ENCODE measurements around the gene IQUB. TPM values are rescaled to one million over a fixed set of nuclear protein-coding genes. Genes with fewer than 3 reads are reported as not detected.
"Not testable (repeated sequence)": the region's sequence is repeated elsewhere in the genome, so short reads cannot be mapped to it uniquely, and the experiment has no call there.

The IQUB gene
- total and polyA plus RNA-seq, 2 donors (not counting 1 experiment from before 2014, with no cell fraction given) = 0.01 to 0.12 TPM

- H3K27ac ChIP-seq (ENCODE audit: low read length in 2 of 2) = no peak overlapping the region
- CTCF ChIA-PET = interaction anchor here (0.9 to 1.4 kb wide), 2 partner anchors 34 to 36 kb away, joined by 3 to 4 read pairs; no protein-coding TSS in a partner anchor
- no peaks in the 10 kb centered on the region for H3K9me3 ChIP-seq (ENCODE audit: control extremely low read depth in 1 of 3, control insufficient read depth in 2 of 3, insufficient read depth in 1 of 3, low read length in 2 of 3)
- no peak overlapping the region for H3K4me3 Mint-ChIP-seq
- H4K20me1 ChIP-seq (ENCODE audit: control insufficient read depth, insufficient read depth, low read length, poor library complexity, severe bottlenecking) = no peaks in the 10 kb centered on the region
- H2AFZ ChIP-seq (ENCODE audit: insufficient read depth, low read depth, low read length, poor library complexity, severe bottlenecking) = no peak overlapping the region
- no peak overlapping the region for H3K4me3 ChIP-seq (ENCODE audit: control extremely low read depth in 1 of 5, extremely low read depth in 1 of 5, insufficient read depth in 1 of 5, low read depth in 2 of 5, low read length in 4 of 5)
- no CpG with 5 or more reads among the region's 5 CpGs for WGBS (ENCODE audit: insufficient coverage)
- no peaks in the 10 kb centered on the region for H3K36me3 ChIP-seq (replicated peaks in 1 of 2; ENCODE audit: control extremely low read depth in 1 of 2, control insufficient read depth in 1 of 2, extremely low read depth in 1 of 2, insufficient read depth in 2 of 2, low read length in 1 of 2)
- H3K79me2 ChIP-seq (ENCODE audit: control insufficient read depth, insufficient read depth, low read length) = no peaks in the 10 kb centered on the region
- H3K27me3 Mint-ChIP-seq = peaks cover 14% of the 10 kb centered on the region
- H3K4me1 Mint-ChIP-seq = peaks cover 6% of the 10 kb centered on the region
- H3K27me3 ChIP-seq (replicated peaks in 1 of 4; ENCODE audit: control extremely low read depth in 1 of 4, control insufficient read depth in 3 of 4, insufficient read depth in 4 of 4, low read length in 3 of 4) = peaks cover 0 to 6% (median 2%) of the 10 kb centered on the region in 4 experiments
- H3K9me3 Mint-ChIP-seq (ENCODE audit: insufficient read depth) = no peaks in the 10 kb centered on the region
- ATAC-seq (ENCODE audit: low read depth) = no peak
- no peak overlapping the region for H3K27ac Mint-ChIP-seq
- no peak overlapping the region for H3K4me2 ChIP-seq (replicated peaks; ENCODE audit: low read depth, low read length, poor library complexity, severe bottlenecking)
- TF ChIP-seq CTCF (IDR thresholded peaks at IDR 0.05) (no peak), EZH2 (IDR thresholded peaks at IDR 0.05; ENCODE audit: borderline replicate concordance, insufficient read depth, low read depth, low read length, poor library complexity, severe bottlenecking) (no peak)
- POLR2A ChIA-PET = no interaction called here
- peaks cover 3 to 4% of the 10 kb centered on the region in 2 donors for H3K4me1 ChIP-seq (ENCODE audit: control insufficient read depth in 2 of 2, insufficient read depth in 2 of 2, low read length in 2 of 2)
- intact Hi-C loops (cut with micrococcal nuclease) = no loop called here
- DNase-seq = no peak
- H3K9ac ChIP-seq (ENCODE audit: low read length) = no peak overlapping the region
These were observed 6.1 kb downstream of the IQUB start for GRCh38 chr7:123528265-123528664.

DNA sequence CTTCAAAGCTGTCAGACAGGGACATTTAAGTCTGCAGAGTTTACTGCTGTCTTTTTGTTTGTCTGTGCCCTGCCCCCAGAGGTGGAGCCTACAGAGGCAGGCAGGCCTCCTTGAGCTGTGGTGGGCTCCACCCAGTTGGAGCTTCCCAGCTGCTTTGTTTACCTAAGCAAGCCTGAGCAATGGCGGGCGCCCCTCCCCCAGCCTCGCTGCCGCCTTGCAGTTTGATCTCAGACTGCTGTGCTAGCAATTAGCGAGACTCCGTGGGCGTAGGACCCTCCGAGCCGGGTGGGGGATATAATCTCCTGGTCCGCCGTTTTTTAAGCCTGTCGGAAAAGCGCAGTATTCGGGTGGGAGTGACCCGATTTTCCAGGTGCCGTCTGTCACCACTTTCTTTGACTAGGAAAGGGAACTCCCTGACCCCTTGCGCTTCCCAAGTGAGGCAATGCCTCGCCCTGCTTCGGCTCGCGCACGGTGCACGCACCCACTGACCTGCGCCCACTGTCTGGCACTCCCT is 6.6 kb downstream of the IQUB start:
- H3K27me3 Mint-ChIP-seq = peaks cover 14% of the 10 kb centered on the region
- CTCF ChIA-PET = interaction anchor here (0.9 to 1.4 kb wide), 2 partner anchors 34 to 36 kb away, joined by 3 to 4 read pairs; no protein-coding TSS in a partner anchor
- H3K4me3 Mint-ChIP-seq; H3K4me2 ChIP-seq (replicated peaks; ENCODE audit: low read depth, low read length, poor library complexity, severe bottlenecking); H4K20me1 ChIP-seq (ENCODE audit: control insufficient read depth, insufficient read depth, low read length, poor library complexity, severe bottlenecking); POLR2A ChIA-PET; DNase-seq; H3K27ac Mint-ChIP-seq; H3K9ac ChIP-seq (ENCODE audit: low read length); ATAC-seq (ENCODE audit: low read depth); H3K4me3 ChIP-seq (ENCODE audit: control extremely low read depth in 1 of 5, extremely low read depth in 1 of 5, insufficient read depth in 1 of 5, low read depth in 2 of 5, low read length in 4 of 5); H3K27me3 ChIP-seq (replicated peaks in 1 of 4; ENCODE audit: control extremely low read depth in 1 of 4, control insufficient read depth in 3 of 4, insufficient read depth in 4 of 4, low read length in 3 of 4); H3K9me3 Mint-ChIP-seq (ENCODE audit: insufficient read depth); H3K36me3 ChIP-seq (replicated peaks in 1 of 2; ENCODE audit: control extremely low read depth in 1 of 2, control insufficient read depth in 1 of 2, extremely low read depth in 1 of 2, insufficient read depth in 2 of 2, low read length in 1 of 2); intact Hi-C loops (cut with micrococcal nuclease); H3K4me1 ChIP-seq (ENCODE audit: control insufficient read depth in 2 of 2, insufficient read depth in 2 of 2, low read length in 2 of 2); H3K4me1 Mint-ChIP-seq; H3K9me3 ChIP-seq (ENCODE audit: control extremely low read depth in 1 of 3, control insufficient read depth in 2 of 3, insufficient read depth in 1 of 3, low read length in 2 of 3); H3K79me2 ChIP-seq (ENCODE audit: control insufficient read depth, insufficient read depth, low read length); H2AFZ ChIP-seq (ENCODE audit: insufficient read depth, low read depth, low read length, poor library complexity, severe bottlenecking); H3K27ac ChIP-seq (ENCODE audit: low read length in 2 of 2): not testable (repeated sequence)
- WGBS (ENCODE audit: insufficient coverage) = no CpG with 5 or more reads among the region's 24 CpGs

- H3K27me3 Mint-ChIP-seq; H3K9me3 ChIP-seq (ENCODE audit: control extremely low read depth in 1 of 3, control insufficient read depth in 2 of 3, insufficient read depth in 1 of 3, low read length in 2 of 3); H3K9me3 Mint-ChIP-seq (ENCODE audit: insufficient read depth); H4K20me1 ChIP-seq (ENCODE audit: control insufficient read depth, insufficient read depth, low read length, poor library complexity, severe bottlenecking); DNase-seq; CTCF ChIA-PET; H3K4me3 ChIP-seq (ENCODE audit: control extremely low read depth in 1 of 5, extremely low read depth in 1 of 5, insufficient read depth in 1 of 5, low read depth in 2 of 5, low read length in 4 of 5); H3K27ac ChIP-seq (ENCODE audit: low read length in 2 of 2); H3K27ac Mint-ChIP-seq; H3K4me2 ChIP-seq (replicated peaks; ENCODE audit: low read depth, low read length, poor library complexity, severe bottlenecking); H3K4me1 Mint-ChIP-seq; H3K4me1 ChIP-seq (ENCODE audit: control insufficient read depth in 2 of 2, insufficient read depth in 2 of 2, low read length in 2 of 2); H3K9ac ChIP-seq (ENCODE audit: low read length); POLR2A ChIA-PET; H3K27me3 ChIP-seq (replicated peaks in 1 of 4; ENCODE audit: control extremely low read depth in 1 of 4, control insufficient read depth in 3 of 4, insufficient read depth in 4 of 4, low read length in 3 of 4); H2AFZ ChIP-seq (ENCODE audit: insufficient read depth, low read depth, low read length, poor library complexity, severe bottlenecking); H3K4me3 Mint-ChIP-seq; H3K36me3 ChIP-seq (replicated peaks in 1 of 2; ENCODE audit: control extremely low read depth in 1 of 2, control insufficient read depth in 1 of 2, extremely low read depth in 1 of 2, insufficient read depth in 2 of 2, low read length in 1 of 2); intact Hi-C loops (cut with micrococcal nuclease); H3K79me2 ChIP-seq (ENCODE audit: control insufficient read depth, insufficient read depth, low read length); ATAC-seq (ENCODE audit: low read depth): not testable (repeated sequence)
- no CpG with 5 or more reads among the region's 7 CpGs for WGBS (ENCODE audit: insufficient coverage)
These were observed 7.9 kb downstream of the IQUB start for GRCh38 chr7:123526533-123526932.

All from B cell (primary cell).